Stomach (tissue), 9 donors: ENCODE results near the gene ZFPM1. TPM values are rescaled to one million over a fixed set of nuclear protein-coding genes. Genes with fewer than 3 reads are reported as not detected.

Experiments
- DNase-seq, 2 donors: peaks; one replicate each; pipeline versions ENCODE4 v3.0.0 to v3.0.0-alpha.2; 2013 to 2019
- H3K27ac ChIP-seq, 5 donors: fragments of 200-600 bp in 4 of 5; sonication (generic) in 4 of 5; one replicate each; pipeline ENCODE4 v1.5.1; 2013 to 2019; ENCODE audit warnings: mild to moderate bottlenecking in 1 of 5, moderate library complexity in 1 of 5
- H3K27me3 ChIP-seq, 3 donors: fragments of 200-600 bp; sonication (generic); one replicate each; pipeline ENCODE4 v1.5.1; 2017 to 2019; ENCODE audit warnings: mixed run types in 1 of 3
- H3K36me3 ChIP-seq, 4 donors: fragments of 200-600 bp; sonication (generic); 1 replicate in 3 of 4; 2 replicates in 1 of 4; pipeline ENCODE4 v1.5.1; 2016 to 2019
- H3K4me1 ChIP-seq, 4 donors: fragments of 200-600 bp; sonication (generic); one replicate each; pipeline ENCODE4 v1.5.1; 2016 to 2019
- H3K4me3 ChIP-seq, 4 donors: fragments of 200-600 bp; sonication (generic) in 3 of 4; one replicate each; pipeline ENCODE4 v1.5.1; 2016 to 2019; ENCODE audit warnings: mild to moderate bottlenecking in 1 of 4
- H3K9me3 ChIP-seq, 4 donors: fragments of 200-600 bp; sonication (generic); one replicate each; pipeline ENCODE4 v1.5.1; 2016 to 2019
- EP300 ChIP-seq: sonication (generic); formaldehyde crosslinking; IDR thresholded peaks from one replicate; pipeline ENCODE4 v1.6.1; 2017; ENCODE audit warnings: antibody characterized with exemption
- POLR2A ChIP-seq, 4 donors: fragments of 450-650 bp; IDR thresholded peaks; one replicate each; pipeline ENCODE4 v1.6.1; 2016; ENCODE audit warnings: antibody characterized with exemption in 4 of 4, control low read depth in 2 of 4, mild to moderate bottlenecking in 1 of 4, moderate library complexity in 1 of 4
- POLR2AphosphoS5 ChIP-seq, 3 donors: sonication (generic); formaldehyde crosslinking; IDR thresholded peaks; one replicate each; pipeline ENCODE4 v1.6.1; 2016; ENCODE audit warnings: antibody characterized with exemption in 3 of 3
- WGBS, 5 donors: extraction: QIAGEN DNeasy Blood & Tissue Kit in 3 of 5; methylation state at CpG; one replicate each; pipeline versions ENCODE4 v1.1.5 to v1.1.7; 2013 to 2018; 5-methylcytosine and 5-hydroxymethylcytosine counted together
- intact Hi-C: fragments of 100-400 bp; cut with DNase I; formaldehyde crosslinking; loops from one replicate; pipeline ENCODE4 v1.15.1; 2023; ENCODE audit warnings: low total_unique reads
- polyA plus RNA-seq, 3 donors: library from polyadenylated mRNA; stranded (reverse); fragments of 200-250 nt; gene quantifications; one replicate each; pipeline ENCODE4 v1.2.3, GENCODE V29; 2013
- total RNA-seq, 5 donors: library from RNA; depleted of rRNA; stranded (reverse); fragments of >200 nt; gene quantifications; one replicate each; pipeline versions ENCODE4 v1.1.0 to v1.2.3, GENCODE V29; 2014 to 2016
- TF ChIP-seq, protein P1 (sequence below), 7 experiments: fragments of 450-650 bp in 4 of 7; fragments of 200-600 bp in 3 of 7; sonication (generic) in 3 of 7; IDR thresholded peaks; one replicate each; pipeline ENCODE4 v1.5.1; 2016 to 2019; ENCODE audit warnings: antibody characterized with exemption in 7 of 7, control low read depth in 2 of 7, mild to moderate bottlenecking in 1 of 7
- donor health status: healthy with polysubstance abuse.
- donor health status: Bipolar disorder and iron deficiency.
- donor health status: healthy.

Gene ZFPM1
- total and polyA plus RNA-seq, 8 donors, result 3.9 to 85.7 (median 12.9) TPM

DNA sequence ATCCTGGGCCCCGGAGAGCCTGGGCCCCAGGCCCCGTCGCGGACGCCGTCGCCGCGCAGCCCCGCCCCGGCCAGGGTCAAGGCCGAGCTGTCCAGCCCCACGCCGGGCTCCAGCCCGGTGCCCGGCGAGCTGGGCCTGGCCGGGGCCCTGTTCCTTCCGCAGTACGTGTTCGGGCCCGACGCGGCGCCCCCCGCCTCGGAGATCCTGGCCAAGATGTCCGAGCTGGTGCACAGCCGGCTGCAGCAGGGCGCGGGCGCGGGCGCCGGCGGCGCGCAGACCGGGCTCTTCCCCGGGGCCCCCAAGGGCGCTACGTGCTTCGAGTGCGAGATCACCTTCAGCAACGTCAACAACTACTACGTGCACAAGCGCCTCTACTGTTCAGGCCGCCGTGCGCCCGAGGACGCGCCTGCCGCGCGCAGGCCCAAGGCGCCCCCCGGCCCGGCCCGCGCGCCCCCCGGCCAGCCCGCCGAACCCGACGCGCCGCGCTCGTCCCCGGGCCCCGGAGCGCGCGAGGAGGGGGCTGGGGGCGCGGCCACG is 80.4 kb downstream of the ZFPM1 start:
- Histone ChIP-seq H3K4me1 (peaks cover 14 to 52% (median 25%) of the 10 kb centered on the region in 4 donors), H3K27ac (peak overlapping the region in 1 of 5 donors; percentile 27), H3K36me3 (peaks cover 4 to 64% (median 52%) of the 10 kb centered on the region in 4 donors), H3K9me3 (no peaks in the 10 kb centered on the region), H3K4me3 (peak overlapping the region; percentile 41 to 69 (median 57)), H3K27me3 (peaks cover 0 to 9% (median 0%) of the 10 kb centered on the region in 3 donors)
- 48 to 81% (median 61%) methylated on average over 25 to 79 of the region's 79 CpGs for WGBS, 5 donors
- DNase-seq, result peak in 1 of 2 donors; percentile 77
- TF ChIP-seq POLR2AphosphoS5 (IDR thresholded peaks at IDR 0.05) (no peak), EP300 (no peak), POLR2A (IDR thresholded peaks at IDR 0.05) (no peak)
- TF ChIP-seq, protein P1, sequence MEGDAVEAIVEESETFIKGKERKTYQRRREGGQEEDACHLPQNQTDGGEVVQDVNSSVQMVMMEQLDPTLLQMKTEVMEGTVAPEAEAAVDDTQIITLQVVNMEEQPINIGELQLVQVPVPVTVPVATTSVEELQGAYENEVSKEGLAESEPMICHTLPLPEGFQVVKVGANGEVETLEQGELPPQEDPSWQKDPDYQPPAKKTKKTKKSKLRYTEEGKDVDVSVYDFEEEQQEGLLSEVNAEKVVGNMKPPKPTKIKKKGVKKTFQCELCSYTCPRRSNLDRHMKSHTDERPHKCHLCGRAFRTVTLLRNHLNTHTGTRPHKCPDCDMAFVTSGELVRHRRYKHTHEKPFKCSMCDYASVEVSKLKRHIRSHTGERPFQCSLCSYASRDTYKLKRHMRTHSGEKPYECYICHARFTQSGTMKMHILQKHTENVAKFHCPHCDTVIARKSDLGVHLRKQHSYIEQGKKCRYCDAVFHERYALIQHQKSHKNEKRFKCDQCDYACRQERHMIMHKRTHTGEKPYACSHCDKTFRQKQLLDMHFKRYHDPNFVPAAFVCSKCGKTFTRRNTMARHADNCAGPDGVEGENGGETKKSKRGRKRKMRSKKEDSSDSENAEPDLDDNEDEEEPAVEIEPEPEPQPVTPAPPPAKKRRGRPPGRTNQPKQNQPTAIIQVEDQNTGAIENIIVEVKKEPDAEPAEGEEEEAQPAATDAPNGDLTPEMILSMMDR (IDR thresholded peaks at IDR 0.05), result no peak
- intact Hi-C loops, result no loop called here

GRCh38 chr16:88533932-88534637 is 81.0 kb downstream of the ZFPM1 start:
- peak; percentile 59 to 90 for DNase-seq
- TF ChIP-seq POLR2A (IDR thresholded peaks at IDR 0.05) (no peak), POLR2AphosphoS5 (IDR thresholded peaks at IDR 0.05) (peak in 2 of 3 donors; percentile 31 to 50), EP300 (no peak)
- intact Hi-C loops, result no loop called here
- Histone ChIP-seq H3K9me3 (no peaks in the 10 kb centered on the region), H3K27me3 (peaks cover 0 to 15% (median 2%) of the 10 kb centered on the region in 3 donors), H3K36me3 (peaks cover 4 to 58% (median 45%) of the 10 kb centered on the region in 4 donors), H3K4me1 (peaks cover 14 to 58% (median 26%) of the 10 kb centered on the region in 4 donors), H3K4me3 (peak overlapping the region; percentile 54 to 69 (median 61)), H3K27ac (peak overlapping the region; percentile 56 to 89 (median 69))
- WGBS, 5 donors, result 29 to 65% (median 57%) methylated on average over 16 to 114 of the region's 114 CpGs

GRCh38 chr16:88534638-88535190 is 81.6 kb downstream of the ZFPM1 start:
- intact Hi-C loops, result no loop called here
- peak overlapping the region in 3 of 5 donors; percentile 56 to 89 (median 83) for H3K27ac ChIP-seq
- peaks cover 0 to 21% (median 9%) of the 10 kb centered on the region in 3 donors for H3K27me3 ChIP-seq
- peak in 1 of 2 donors; percentile 66 for DNase-seq
- peak overlapping the region; percentile 54 to 69 (median 61) for H3K4me3 ChIP-seq
- WGBS, 5 donors, result 55 to 63% (median 59%) methylated on average over 33 to 65 of the region's 65 CpGs; no CpG with 5 or more reads in 1 of the 5 donors
- H3K9me3 ChIP-seq, result no peaks in the 10 kb centered on the region
- H3K36me3 ChIP-seq, result peaks cover 4 to 51% (median 39%) of the 10 kb centered on the region in 4 donors
- TF ChIP-seq POLR2A (IDR thresholded peaks at IDR 0.05), result no peak
- no peak for TF ChIP-seq POLR2AphosphoS5 (IDR thresholded peaks at IDR 0.05)
- no peak for TF ChIP-seq EP300
- TF ChIP-seq, protein P1 (IDR thresholded peaks at IDR 0.05), result no peak
- peaks cover 14 to 63% (median 29%) of the 10 kb centered on the region in 4 donors for H3K4me1 ChIP-seq

- peak in 1 of 2 donors; percentile 32 for DNase-seq
- TF ChIP-seq POLR2A (IDR thresholded peaks at IDR 0.05), result no peak
- no peak for TF ChIP-seq POLR2AphosphoS5 (IDR thresholded peaks at IDR 0.05)
- TF ChIP-seq, protein P1 (IDR thresholded peaks at IDR 0.05), result no peak
- no peak for TF ChIP-seq EP300
- H3K27me3 ChIP-seq, result peaks cover 0 to 27% (median 15%) of the 10 kb centered on the region in 3 donors
- peaks cover 14 to 63% (median 35%) of the 10 kb centered on the region in 4 donors for H3K4me1 ChIP-seq
- peak overlapping the region; percentile 54 to 69 (median 61) for H3K4me3 ChIP-seq
- WGBS, 5 donors, result 87 to 92% (median 89%) methylated on average over 16 to 22 of the region's 22 CpGs
- H3K36me3 ChIP-seq, result peaks cover 4 to 45% (median 33%) of the 10 kb centered on the region in 4 donors
- H3K9me3 ChIP-seq, result no peaks in the 10 kb centered on the region
- H3K27ac ChIP-seq, result peak overlapping the region in 1 of 5 donors; percentile 42
- intact Hi-C loops, result no loop called here
Measured at GRCh38 chr16:88535191-88535856, 82.2 kb downstream of the ZFPM1 start.
